Astrocyte (in vitro differentiated cells and primary cell): ENCODE results near the gene POLR3GL. TPM values are rescaled to one million over a fixed set of nuclear protein-coding genes. Genes with fewer than 3 reads are reported as not detected.

Experiments used
- DNase-seq: peaks from one replicate; pipeline ENCODE4 v3.0.0-alpha.2; 2010; ENCODE audit warnings: low read depth
- FAIRE-seq: peaks from 2 replicates; lab custom pipeline; 2011; peaks lifted over from hg19 to GRCh38; lab: Jason Lieb, UNC
- H2AFZ ChIP-seq: 2 replicates; pipeline ENCODE4 v1.6.0; 2012; ENCODE audit warnings: low read depth, low read length, inconsistent platforms
- H3K27ac ChIP-seq: 2 replicates; pipeline ENCODE4 v1.5.1; 2011; ENCODE audit warnings: low read depth, low read length, inconsistent platforms
- H3K27me3 ChIP-seq: 2 replicates; pipeline ENCODE4 v1.6.0; 2011; ENCODE audit warnings: low read length, inconsistent platforms; ENCODE audit not compliant: insufficient read depth
- H3K36me3 ChIP-seq: 2 replicates; pipeline ENCODE4 v1.5.1; 2011; ENCODE audit warnings: low read length, inconsistent platforms; ENCODE audit not compliant: insufficient read depth
- H3K4me1 ChIP-seq: 2 replicates; pipeline ENCODE4 v1.5.1; 2011; ENCODE audit warnings: low read length, inconsistent platforms; ENCODE audit not compliant: insufficient read depth
- H3K4me2 ChIP-seq: 2 replicates; pipeline ENCODE4 v1.6.0; 2012; ENCODE audit warnings: low read length, inconsistent platforms
- H3K4me3 ChIP-seq: 2 replicates; pipeline ENCODE4 v1.5.1; 2011; ENCODE audit warnings: low read depth, mild to moderate bottlenecking, low read length, inconsistent platforms; ENCODE audit not compliant: insufficient read depth
- H3K79me2 ChIP-seq: 2 replicates; pipeline ENCODE4 v1.6.0; 2012; ENCODE audit warnings: mild to moderate bottlenecking, low read length, inconsistent platforms; ENCODE audit not compliant: insufficient read depth
- H3K9ac ChIP-seq: 2 replicates; pipeline ENCODE4 v1.6.0; 2012; ENCODE audit warnings: mild to moderate bottlenecking, low read length, inconsistent platforms
- H3K9me3 ChIP-seq: 2 replicates; pipeline ENCODE4 v1.5.1; 2012; ENCODE audit warnings: low read depth, mild to moderate bottlenecking, low read length, inconsistent platforms; ENCODE audit not compliant: insufficient read depth
- H4K20me1 ChIP-seq: 2 replicates; pipeline ENCODE4 v1.6.0; 2012; ENCODE audit warnings: low read length, inconsistent platforms; ENCODE audit not compliant: insufficient read depth
- H3K27ac Mint-ChIP-seq: one replicate; pipeline ENCODE4 v1.8.0; 2021; ENCODE audit warnings: mild to moderate bottlenecking, mixed read lengths; ENCODE audit not compliant: unreplicated experiment
- H3K27me3 Mint-ChIP-seq: one replicate; pipeline ENCODE4 v1.8.0; 2021; ENCODE audit warnings: low read depth, mixed read lengths; ENCODE audit not compliant: unreplicated experiment
- H3K36me3 Mint-ChIP-seq: one replicate; pipeline ENCODE4 v1.8.0; 2021; ENCODE audit warnings: low read depth, mixed read lengths; ENCODE audit not compliant: unreplicated experiment
- H3K4me1 Mint-ChIP-seq: one replicate; pipeline ENCODE4 v1.8.0; 2021; ENCODE audit warnings: low read depth, mixed read lengths; ENCODE audit not compliant: unreplicated experiment
- H3K4me3 Mint-ChIP-seq: one replicate; pipeline ENCODE4 v1.8.0; 2021; ENCODE audit warnings: mild to moderate bottlenecking, moderate library complexity, mixed read lengths; ENCODE audit not compliant: unreplicated experiment
- H3K9me3 Mint-ChIP-seq: one replicate; pipeline ENCODE4 v1.8.0; 2021; ENCODE audit warnings: mild to moderate bottlenecking, mixed read lengths; ENCODE audit not compliant: unreplicated experiment
- EZH2 ChIP-seq: IDR thresholded peaks from 2 replicates; pipeline ENCODE4 v1.6.1; 2012; ENCODE audit warnings: mild to moderate bottlenecking, low read length, inconsistent platforms; ENCODE audit not compliant: insufficient read depth
- total RNA-seq: library from RNA; stranded (reverse); gene quantifications from 2 replicates; pipeline ENCODE4 v1.2.1, GENCODE V29; 2021
- TF ChIP-seq, protein P1 (sequence below): IDR thresholded peaks from 2 replicates; pipeline ENCODE4 v1.5.1; 2011; ENCODE audit warnings: low read depth, mild to moderate bottlenecking, inconsistent platforms, low read length, moderate library complexity; ENCODE audit not compliant: insufficient read depth

POLR3GL gene
- total RNA-seq, 1 donor from 2014 or later = 20.5 TPM

DNA sequence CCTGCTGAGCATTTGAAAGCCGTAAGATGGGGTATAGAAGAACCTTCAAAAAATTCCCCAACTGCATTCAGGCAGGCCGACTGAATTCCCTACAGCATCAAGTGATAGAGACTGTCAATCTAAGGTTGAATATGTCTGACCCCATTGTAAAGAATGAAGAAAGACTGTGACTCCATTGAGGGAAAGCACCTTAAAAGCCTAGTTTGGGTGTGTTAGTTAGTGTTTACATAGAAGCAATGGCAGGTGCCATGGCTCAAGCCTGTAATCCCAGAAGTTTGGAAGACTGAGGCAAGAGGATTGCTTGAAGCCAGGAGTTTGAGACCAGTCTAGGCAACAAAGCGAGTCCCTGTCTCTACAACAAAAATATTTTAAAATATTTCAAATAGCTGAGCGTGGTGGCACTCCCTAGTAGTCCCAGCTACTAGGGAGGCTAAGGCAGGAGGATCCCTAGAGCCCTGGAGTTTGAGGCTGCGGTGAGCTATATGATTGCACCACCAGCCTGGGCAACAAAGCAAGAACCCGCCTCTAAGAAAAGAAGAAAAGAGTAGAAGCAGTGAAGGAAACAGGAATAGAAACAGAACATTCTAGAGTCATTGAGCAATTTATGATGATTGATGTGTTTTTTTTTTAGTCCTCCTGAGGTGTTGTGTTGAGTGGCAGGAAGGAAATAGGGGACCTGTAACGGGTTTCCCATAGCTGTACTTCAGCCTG is 15.4 kb downstream of the POLR3GL start:
- H3K27me3 ChIP-seq = no peaks in the 10 kb centered on the region
- no peaks in the 10 kb centered on the region for H3K79me2 ChIP-seq
- DNase-seq (no peak), FAIRE-seq (no peak)
- H3K36me3 Mint-ChIP-seq = no peaks in the 10 kb centered on the region
- no peak overlapping the region for H3K27ac Mint-ChIP-seq
- H3K36me3 ChIP-seq = no peaks in the 10 kb centered on the region
- H3K27ac ChIP-seq = peak overlapping the region; percentile 93
- TF ChIP-seq, protein P1, sequence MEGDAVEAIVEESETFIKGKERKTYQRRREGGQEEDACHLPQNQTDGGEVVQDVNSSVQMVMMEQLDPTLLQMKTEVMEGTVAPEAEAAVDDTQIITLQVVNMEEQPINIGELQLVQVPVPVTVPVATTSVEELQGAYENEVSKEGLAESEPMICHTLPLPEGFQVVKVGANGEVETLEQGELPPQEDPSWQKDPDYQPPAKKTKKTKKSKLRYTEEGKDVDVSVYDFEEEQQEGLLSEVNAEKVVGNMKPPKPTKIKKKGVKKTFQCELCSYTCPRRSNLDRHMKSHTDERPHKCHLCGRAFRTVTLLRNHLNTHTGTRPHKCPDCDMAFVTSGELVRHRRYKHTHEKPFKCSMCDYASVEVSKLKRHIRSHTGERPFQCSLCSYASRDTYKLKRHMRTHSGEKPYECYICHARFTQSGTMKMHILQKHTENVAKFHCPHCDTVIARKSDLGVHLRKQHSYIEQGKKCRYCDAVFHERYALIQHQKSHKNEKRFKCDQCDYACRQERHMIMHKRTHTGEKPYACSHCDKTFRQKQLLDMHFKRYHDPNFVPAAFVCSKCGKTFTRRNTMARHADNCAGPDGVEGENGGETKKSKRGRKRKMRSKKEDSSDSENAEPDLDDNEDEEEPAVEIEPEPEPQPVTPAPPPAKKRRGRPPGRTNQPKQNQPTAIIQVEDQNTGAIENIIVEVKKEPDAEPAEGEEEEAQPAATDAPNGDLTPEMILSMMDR = no peak
- TF ChIP-seq EZH2 = no peak
- H3K4me1 Mint-ChIP-seq = peaks cover 8% of the 10 kb centered on the region
- no peaks in the 10 kb centered on the region for H3K9me3 Mint-ChIP-seq
- no peak overlapping the region for H3K4me3 ChIP-seq
- H2AFZ ChIP-seq = peak overlapping the region; percentile 21
- H3K4me2 ChIP-seq = peak overlapping the region; percentile 79
- H3K4me3 Mint-ChIP-seq = no peak overlapping the region
- H3K27me3 Mint-ChIP-seq = no peaks in the 10 kb centered on the region
- peak overlapping the region; percentile 59 for H3K9ac ChIP-seq
- H3K9me3 ChIP-seq = no peaks in the 10 kb centered on the region
- H3K4me1 ChIP-seq = peaks cover 29% of the 10 kb centered on the region
- no peaks in the 10 kb centered on the region for H4K20me1 ChIP-seq

DNA sequence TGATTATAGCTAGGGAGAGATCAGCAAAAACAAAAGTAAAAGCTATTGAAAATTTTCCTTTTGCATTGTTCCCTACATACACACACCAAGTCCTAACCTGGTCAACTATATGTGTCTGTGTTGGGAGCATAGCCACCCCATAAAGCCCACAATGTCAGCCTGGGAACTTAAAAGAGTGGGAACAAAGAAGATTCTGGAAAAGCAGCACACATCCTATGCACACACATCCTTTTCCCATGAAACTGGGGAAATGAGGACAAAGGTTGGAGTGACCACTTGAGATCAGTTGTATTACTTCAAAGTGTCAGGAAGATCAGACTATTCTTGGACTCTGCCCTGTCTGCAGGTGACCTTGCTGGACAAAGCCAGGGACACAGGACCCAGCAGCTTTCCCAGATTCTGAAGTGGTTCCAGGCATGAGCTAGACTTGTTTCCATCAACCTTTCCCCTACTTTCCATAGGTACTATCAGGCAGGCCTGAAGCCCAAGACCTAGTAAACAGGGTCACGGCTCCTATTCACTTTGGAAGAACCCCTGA is 16.0 kb downstream of the POLR3GL start:
- Histone ChIP-seq H3K9ac (no peak overlapping the region), H2AFZ (no peak overlapping the region)

More for the DNA sequence above, 16.0 kb downstream of the POLR3GL start:
- Histone ChIP-seq H4K20me1 (no peaks in the 10 kb centered on the region), H3K79me2 (no peaks in the 10 kb centered on the region), H3K4me3 (no peak overlapping the region), H3K4me2 (peak overlapping the region; percentile 79), H3K9me3 (no peaks in the 10 kb centered on the region), H3K27ac (peak overlapping the region; percentile 93), H3K27me3 (no peaks in the 10 kb centered on the region), H3K36me3 (no peaks in the 10 kb centered on the region), H3K4me1 (peaks cover 35% of the 10 kb centered on the region)
- H3K27me3 Mint-ChIP-seq = no peaks in the 10 kb centered on the region
- DNase-seq (no peak), FAIRE-seq (no peak)
- no peak overlapping the region for H3K4me3 Mint-ChIP-seq
- H3K27ac Mint-ChIP-seq = no peak overlapping the region
- peaks cover 14% of the 10 kb centered on the region for H3K4me1 Mint-ChIP-seq
- H3K36me3 Mint-ChIP-seq = no peaks in the 10 kb centered on the region
- H3K9me3 Mint-ChIP-seq = no peaks in the 10 kb centered on the region
- no peak for TF ChIP-seq EZH2
- TF ChIP-seq, protein P1 = no peak
